ENCODE measurements around the gene HEXIM1.

- TF ChIP-seq CTCF (conservative IDR thresholded peaks at IDR 0.05; ENCODE audit: low read length), result no peak
- TF ChIP-seq EZH2phosphoT487 (IDR thresholded peaks at IDR 0.05; ENCODE audit: borderline replicate concordance, low read depth, low read length), result no peak
Measured at GRCh38 chr17:45107293-45108010, 40.8 kb upstream of the HEXIM1 start.

All from OCI-LY7 (cell line).